HG03558 (cell line): Measurements from ENCODE around the gene LIN28B.
"Not testable (repeated sequence)": the region's sequence is repeated elsewhere in the genome, so short reads cannot be mapped to it uniquely, and the experiment has no call there.

ENCODE experiments used
- ATAC-seq: cut with Tn5 transposase; IDR thresholded peaks from one replicate; pipeline ENCODE4 v1.9.1; 2021; ENCODE audit warnings: moderate number of reproducible peaks; ENCODE audit not compliant: unreplicated experiment; ENCODE audit errors: extremely low read depth

LIN28B gene

GRCh38 chr6:104955491-104955890 is 1.4 kb upstream of the LIN28B start:
- no peak for ATAC-seq

GRCh38 chr6:104955927-104956730 is 778 bp upstream of the LIN28B start:
- no peak for ATAC-seq

- ATAC-seq, result no peak
Measured at GRCh38 chr6:104957301-104958177, 632 bp downstream of the LIN28B start.

GRCh38 chr6:104958178-104959025 is 1.5 kb downstream of the LIN28B start:
- ATAC-seq, result no peak

DNA sequence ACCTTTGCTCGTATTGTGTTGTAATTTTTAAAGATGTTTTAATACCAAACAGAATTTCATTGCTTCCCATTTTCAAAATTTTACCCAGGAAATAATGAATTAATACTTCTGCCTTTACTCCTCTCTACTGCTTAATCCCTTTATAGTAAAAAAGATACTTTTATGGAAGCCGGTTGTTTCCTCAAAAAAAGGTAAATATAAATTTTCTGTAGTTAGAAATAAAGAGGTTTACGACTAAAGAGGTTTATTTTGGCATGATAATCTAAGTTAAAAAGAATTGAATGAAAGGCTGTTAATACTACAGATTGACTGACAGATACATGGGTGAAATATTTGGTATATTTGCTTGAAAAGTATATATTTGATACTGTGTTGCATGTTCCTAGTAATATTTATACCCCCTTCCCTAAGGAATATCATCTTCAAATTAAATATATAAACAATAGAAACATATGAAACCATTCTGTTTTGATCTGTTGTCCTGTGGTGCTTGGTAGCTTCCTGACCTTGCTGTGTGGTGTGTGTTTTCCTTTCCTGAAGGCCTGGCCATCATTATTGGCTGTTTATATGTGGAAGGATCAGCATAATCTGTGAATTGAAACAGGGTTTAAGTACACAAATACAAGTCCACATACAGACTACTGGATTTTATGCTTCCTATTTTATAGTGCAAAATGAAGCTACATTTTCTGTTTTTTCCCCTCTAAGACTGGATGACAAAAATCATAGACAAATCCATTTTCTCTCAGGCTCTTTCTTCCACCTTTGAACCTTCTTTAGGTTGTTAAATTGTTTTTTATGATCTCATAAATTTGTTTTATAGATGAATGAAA is 2.3 kb downstream of the LIN28B start:
- no peak for ATAC-seq

- ATAC-seq, result no peak
Measured at GRCh38 chr6:104969108-104969507, 12.2 kb downstream of the LIN28B start.

- ATAC-seq, result no peak
Measured at GRCh38 chr6:104969785-104970581, 13.1 kb downstream of the LIN28B start.

DNA sequence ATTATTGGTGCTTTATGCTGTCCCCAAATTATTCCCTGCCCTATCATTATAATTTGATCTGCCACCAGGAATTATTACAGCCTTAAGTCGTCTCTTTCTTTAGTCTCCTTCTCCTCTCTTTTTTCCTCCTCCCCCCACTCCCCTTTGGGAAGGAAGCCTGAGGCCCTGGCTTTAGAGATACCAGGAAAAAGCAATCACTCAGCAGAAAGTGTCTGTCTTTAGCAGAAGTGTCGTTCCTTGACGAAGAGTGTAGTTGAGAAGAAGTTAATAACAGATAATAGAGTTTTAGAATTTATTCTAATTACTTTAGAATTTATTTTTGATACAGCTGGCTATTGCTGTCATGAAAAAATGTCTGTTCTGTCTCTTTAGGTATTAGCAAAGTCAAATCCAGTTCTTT is 16.5 kb downstream of the LIN28B start:
- no peak for ATAC-seq

DNA sequence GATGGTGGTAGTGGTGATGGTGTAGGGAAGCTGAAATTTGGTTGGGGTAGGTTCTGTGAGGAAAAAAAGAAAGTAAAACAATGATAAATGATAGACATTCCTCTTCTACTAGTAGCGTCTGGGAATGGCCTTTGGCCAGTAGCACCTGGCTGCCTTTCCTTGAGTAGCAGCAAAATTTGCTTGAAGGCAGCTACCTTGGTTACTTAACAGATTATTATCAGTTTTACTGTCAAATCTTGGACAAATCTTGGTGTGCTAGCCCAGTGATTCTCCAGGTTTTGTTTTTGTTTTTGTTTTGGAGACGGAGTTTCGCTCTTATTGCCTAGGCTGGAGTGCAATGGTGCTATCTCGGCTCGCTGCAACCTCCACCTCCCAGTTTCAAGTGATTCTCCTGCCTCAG is 26.4 kb downstream of the LIN28B start:
- ATAC-seq, result no peak

DNA sequence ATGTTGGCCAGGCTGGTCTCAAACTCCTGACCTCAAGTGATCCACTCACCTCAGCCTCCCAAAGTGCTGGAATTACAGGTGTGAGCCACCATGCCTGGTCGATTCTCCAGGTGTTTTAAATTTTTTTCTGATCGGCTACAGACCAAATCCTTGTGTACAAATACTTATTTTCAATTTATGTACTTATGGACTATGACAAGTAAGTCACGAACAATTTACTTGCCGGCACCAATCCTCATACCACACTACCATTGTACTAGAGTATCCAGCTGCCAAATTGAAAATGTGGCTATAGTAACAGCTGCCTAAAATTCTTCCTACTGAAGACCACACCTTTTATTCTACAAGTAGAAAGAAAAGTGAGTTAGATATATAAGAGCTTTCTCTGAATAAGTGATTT is 26.9 kb downstream of the LIN28B start:
- no peak for ATAC-seq

- ATAC-seq, result no peak
Measured at GRCh38 chr6:104984831-104985230, 27.9 kb downstream of the LIN28B start.

GRCh38 chr6:104985875-104986274 is 29.0 kb downstream of the LIN28B start:
- ATAC-seq, result not testable (repeated sequence)

- ATAC-seq, result no peak
Measured at GRCh38 chr6:104986625-104987024, 29.7 kb downstream of the LIN28B start.

- no peak for ATAC-seq
Measured at GRCh38 chr6:104987218-104987617, 30.3 kb downstream of the LIN28B start.

DNA sequence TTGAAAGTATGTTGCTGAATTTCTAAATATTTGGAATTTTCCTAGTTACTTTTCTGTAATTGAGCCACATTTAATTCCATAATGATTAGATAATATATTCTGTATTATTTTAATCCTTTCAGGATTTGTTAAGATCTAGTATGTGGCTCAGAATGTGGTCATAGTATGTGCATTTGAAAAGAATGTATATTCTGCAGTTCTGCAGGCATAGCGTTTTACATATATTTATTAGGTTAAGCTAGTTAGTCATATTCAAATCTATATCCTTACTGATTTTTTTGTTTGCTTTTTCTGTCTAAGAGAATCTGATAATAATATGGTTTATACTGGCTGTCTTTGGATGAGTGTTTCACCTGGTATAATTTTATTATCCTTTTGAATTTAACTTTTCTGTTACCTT is 33.2 kb downstream of the LIN28B start:
- ATAC-seq, result no peak

GRCh38 chr6:104991062-104991461 is 34.2 kb downstream of the LIN28B start:
- ATAC-seq, result not testable (repeated sequence)

- not testable (repeated sequence) for ATAC-seq
Measured at GRCh38 chr6:104993576-104993975, 36.7 kb downstream of the LIN28B start.

- ATAC-seq, result no peak
Measured at GRCh38 chr6:104995989-104996617, 39.2 kb downstream of the LIN28B start.
